Astrocyte (in vitro differentiated cells and primary cell): ENCODE results near the gene VASN. TPM values are rescaled to one million over a fixed set of nuclear protein-coding genes. Genes with fewer than 3 reads are reported as not detected.

Experiments
- DNase-seq: peaks from one replicate; pipeline ENCODE4 v3.0.0-alpha.2; 2010; ENCODE audit warnings: low read depth
- FAIRE-seq: peaks from 2 replicates; lab custom pipeline; 2011; peaks lifted over from hg19 to GRCh38; lab: Jason Lieb, UNC
- H2AFZ ChIP-seq: 2 replicates; pipeline ENCODE4 v1.6.0; 2012; ENCODE audit warnings: low read depth, low read length, inconsistent platforms
- H3K27ac ChIP-seq: 2 replicates; pipeline ENCODE4 v1.5.1; 2011; ENCODE audit warnings: low read depth, low read length, inconsistent platforms
- H3K27me3 ChIP-seq: 2 replicates; pipeline ENCODE4 v1.6.0; 2011; ENCODE audit warnings: low read length, inconsistent platforms; ENCODE audit not compliant: insufficient read depth
- H3K36me3 ChIP-seq: 2 replicates; pipeline ENCODE4 v1.5.1; 2011; ENCODE audit warnings: low read length, inconsistent platforms; ENCODE audit not compliant: insufficient read depth
- H3K4me1 ChIP-seq: 2 replicates; pipeline ENCODE4 v1.5.1; 2011; ENCODE audit warnings: low read length, inconsistent platforms; ENCODE audit not compliant: insufficient read depth
- H3K4me2 ChIP-seq: 2 replicates; pipeline ENCODE4 v1.6.0; 2012; ENCODE audit warnings: low read length, inconsistent platforms
- H3K4me3 ChIP-seq: 2 replicates; pipeline ENCODE4 v1.5.1; 2011; ENCODE audit warnings: low read depth, mild to moderate bottlenecking, low read length, inconsistent platforms; ENCODE audit not compliant: insufficient read depth
- H3K79me2 ChIP-seq: 2 replicates; pipeline ENCODE4 v1.6.0; 2012; ENCODE audit warnings: mild to moderate bottlenecking, low read length, inconsistent platforms; ENCODE audit not compliant: insufficient read depth
- H3K9ac ChIP-seq: 2 replicates; pipeline ENCODE4 v1.6.0; 2012; ENCODE audit warnings: mild to moderate bottlenecking, low read length, inconsistent platforms
- H3K9me3 ChIP-seq: 2 replicates; pipeline ENCODE4 v1.5.1; 2012; ENCODE audit warnings: low read depth, mild to moderate bottlenecking, low read length, inconsistent platforms; ENCODE audit not compliant: insufficient read depth
- H4K20me1 ChIP-seq: 2 replicates; pipeline ENCODE4 v1.6.0; 2012; ENCODE audit warnings: low read length, inconsistent platforms; ENCODE audit not compliant: insufficient read depth
- H3K27ac Mint-ChIP-seq: one replicate; pipeline ENCODE4 v1.8.0; 2021; ENCODE audit warnings: mild to moderate bottlenecking, mixed read lengths; ENCODE audit not compliant: unreplicated experiment
- H3K27me3 Mint-ChIP-seq: one replicate; pipeline ENCODE4 v1.8.0; 2021; ENCODE audit warnings: low read depth, mixed read lengths; ENCODE audit not compliant: unreplicated experiment
- H3K36me3 Mint-ChIP-seq: one replicate; pipeline ENCODE4 v1.8.0; 2021; ENCODE audit warnings: low read depth, mixed read lengths; ENCODE audit not compliant: unreplicated experiment
- H3K4me1 Mint-ChIP-seq: one replicate; pipeline ENCODE4 v1.8.0; 2021; ENCODE audit warnings: low read depth, mixed read lengths; ENCODE audit not compliant: unreplicated experiment
- H3K4me3 Mint-ChIP-seq: one replicate; pipeline ENCODE4 v1.8.0; 2021; ENCODE audit warnings: mild to moderate bottlenecking, moderate library complexity, mixed read lengths; ENCODE audit not compliant: unreplicated experiment
- H3K9me3 Mint-ChIP-seq: one replicate; pipeline ENCODE4 v1.8.0; 2021; ENCODE audit warnings: mild to moderate bottlenecking, mixed read lengths; ENCODE audit not compliant: unreplicated experiment
- EZH2 ChIP-seq: IDR thresholded peaks from 2 replicates; pipeline ENCODE4 v1.6.1; 2012; ENCODE audit warnings: mild to moderate bottlenecking, low read length, inconsistent platforms; ENCODE audit not compliant: insufficient read depth
- total RNA-seq: library from RNA; stranded (reverse); gene quantifications from 2 replicates; pipeline ENCODE4 v1.2.1, GENCODE V29; 2021
- TF ChIP-seq, protein P1 (sequence below): IDR thresholded peaks from 2 replicates; pipeline ENCODE4 v1.5.1; 2011; ENCODE audit warnings: low read depth, mild to moderate bottlenecking, inconsistent platforms, low read length, moderate library complexity; ENCODE audit not compliant: insufficient read depth

VASN gene
- total RNA-seq, 1 donor from 2014 or later, result 32.0 TPM

DNA sequence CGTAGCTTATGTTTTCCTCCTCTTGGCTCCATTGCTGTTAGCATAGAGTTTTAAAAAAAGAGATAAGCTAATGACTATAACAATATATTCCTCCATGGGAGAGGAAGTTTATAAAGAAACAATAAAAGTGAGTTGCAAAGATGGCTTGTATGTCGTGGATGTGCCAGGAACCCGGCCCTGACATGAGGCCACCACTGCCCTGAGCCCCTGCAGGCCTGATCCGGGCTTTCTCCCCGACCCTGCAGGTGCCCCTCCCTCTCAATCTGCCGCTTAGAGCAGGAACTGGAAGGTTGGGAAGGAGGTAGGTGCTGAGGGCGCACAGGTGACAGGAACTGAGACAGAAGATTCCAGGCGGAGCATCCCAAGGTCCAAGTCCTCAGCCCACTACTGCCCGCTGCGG, 32.2 kb upstream of the VASN start:
- no peak overlapping the region for H2AFZ ChIP-seq
- TF ChIP-seq, protein P1, sequence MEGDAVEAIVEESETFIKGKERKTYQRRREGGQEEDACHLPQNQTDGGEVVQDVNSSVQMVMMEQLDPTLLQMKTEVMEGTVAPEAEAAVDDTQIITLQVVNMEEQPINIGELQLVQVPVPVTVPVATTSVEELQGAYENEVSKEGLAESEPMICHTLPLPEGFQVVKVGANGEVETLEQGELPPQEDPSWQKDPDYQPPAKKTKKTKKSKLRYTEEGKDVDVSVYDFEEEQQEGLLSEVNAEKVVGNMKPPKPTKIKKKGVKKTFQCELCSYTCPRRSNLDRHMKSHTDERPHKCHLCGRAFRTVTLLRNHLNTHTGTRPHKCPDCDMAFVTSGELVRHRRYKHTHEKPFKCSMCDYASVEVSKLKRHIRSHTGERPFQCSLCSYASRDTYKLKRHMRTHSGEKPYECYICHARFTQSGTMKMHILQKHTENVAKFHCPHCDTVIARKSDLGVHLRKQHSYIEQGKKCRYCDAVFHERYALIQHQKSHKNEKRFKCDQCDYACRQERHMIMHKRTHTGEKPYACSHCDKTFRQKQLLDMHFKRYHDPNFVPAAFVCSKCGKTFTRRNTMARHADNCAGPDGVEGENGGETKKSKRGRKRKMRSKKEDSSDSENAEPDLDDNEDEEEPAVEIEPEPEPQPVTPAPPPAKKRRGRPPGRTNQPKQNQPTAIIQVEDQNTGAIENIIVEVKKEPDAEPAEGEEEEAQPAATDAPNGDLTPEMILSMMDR, result no peak
- TF ChIP-seq EZH2, result no peak
- FAIRE-seq (no peak), DNase-seq (no peak)
- H3K9me3 ChIP-seq, result no peaks in the 10 kb centered on the region
- H3K79me2 ChIP-seq, result peaks cover 28% of the 10 kb centered on the region
- Mint-ChIP-seq H3K27me3 (no peaks in the 10 kb centered on the region), H3K4me3 (no peak overlapping the region), H3K27ac (no peak overlapping the region), H3K36me3 (peaks cover 6% of the 10 kb centered on the region), H3K9me3 (no peaks in the 10 kb centered on the region), H3K4me1 (peaks cover 2% of the 10 kb centered on the region)
- H4K20me1 ChIP-seq, result peaks cover 78% of the 10 kb centered on the region
- peaks cover 3% of the 10 kb centered on the region for H3K36me3 ChIP-seq
- no peak overlapping the region for H3K4me2 ChIP-seq
- H3K27me3 ChIP-seq, result no peaks in the 10 kb centered on the region
- H3K27ac ChIP-seq, result no peak overlapping the region
- H3K4me3 ChIP-seq, result no peak overlapping the region
- no peaks in the 10 kb centered on the region for H3K4me1 ChIP-seq
- no peak overlapping the region for H3K9ac ChIP-seq

DNA sequence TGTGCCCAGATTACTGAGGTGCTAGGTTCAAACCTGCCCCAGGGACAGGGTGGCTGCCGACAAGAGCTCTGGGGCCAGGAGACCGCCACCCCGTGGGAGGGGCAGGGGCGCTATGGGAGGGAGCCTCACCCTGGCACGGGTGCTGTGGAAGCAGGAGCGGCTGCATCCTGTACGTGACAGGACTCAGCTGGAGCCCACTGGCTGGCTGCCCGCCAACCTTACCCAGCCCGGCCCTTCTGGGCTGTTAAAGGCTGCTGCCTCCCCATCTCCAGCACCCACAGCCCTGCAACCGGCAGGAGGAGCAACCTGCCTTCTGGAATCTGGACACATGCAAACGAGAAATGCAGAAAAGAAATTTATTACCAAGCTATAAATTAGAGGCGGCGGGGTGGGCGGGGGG, 31.7 kb upstream of the VASN start:
- Histone ChIP-seq H3K9ac (no peak overlapping the region), H3K27me3 (no peaks in the 10 kb centered on the region), H4K20me1 (peaks cover 78% of the 10 kb centered on the region), H3K36me3 (peaks cover 3% of the 10 kb centered on the region), H3K79me2 (peaks cover 30% of the 10 kb centered on the region), H3K4me2 (no peak overlapping the region), H3K27ac (no peak overlapping the region), H3K4me1 (no peaks in the 10 kb centered on the region), H3K4me3 (no peak overlapping the region), H3K9me3 (no peaks in the 10 kb centered on the region), H2AFZ (no peak overlapping the region)
- Mint-ChIP-seq H3K4me1 (peaks cover 2% of the 10 kb centered on the region), H3K36me3 (peaks cover 6% of the 10 kb centered on the region), H3K27me3 (no peaks in the 10 kb centered on the region), H3K4me3 (no peak overlapping the region), H3K27ac (no peak overlapping the region), H3K9me3 (no peaks in the 10 kb centered on the region)
- DNase-seq (no peak), FAIRE-seq (no peak)
- TF ChIP-seq, protein P1, result no peak
- TF ChIP-seq EZH2, result no peak

DNA sequence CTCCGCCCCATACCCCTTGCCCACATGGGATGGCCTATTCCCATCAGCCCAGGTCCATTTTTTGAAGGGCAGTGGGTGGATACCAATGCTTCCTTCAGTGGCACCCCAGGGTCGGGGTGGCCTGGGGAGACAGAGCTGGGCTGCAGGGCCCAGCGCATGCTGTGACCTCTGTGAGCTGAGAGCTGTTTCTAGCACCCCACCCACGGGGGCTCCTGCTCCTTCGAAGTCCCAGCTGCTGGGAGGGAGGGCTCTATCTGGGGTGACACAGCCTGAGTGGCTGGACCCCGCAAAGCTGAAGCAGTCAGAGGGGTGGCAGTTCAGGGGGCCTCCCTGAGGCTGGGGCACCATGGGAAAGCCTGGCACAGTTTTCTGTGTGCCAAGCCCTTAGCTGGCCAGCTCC, 31.2 kb upstream of the VASN start:
- Histone ChIP-seq H3K4me2 (no peak overlapping the region), H3K36me3 (peaks cover 3% of the 10 kb centered on the region), H4K20me1 (peaks cover 78% of the 10 kb centered on the region), H3K9ac (no peak overlapping the region), H2AFZ (no peak overlapping the region), H3K27ac (no peak overlapping the region), H3K4me1 (no peaks in the 10 kb centered on the region), H3K4me3 (no peak overlapping the region), H3K27me3 (no peaks in the 10 kb centered on the region), H3K9me3 (no peaks in the 10 kb centered on the region), H3K79me2 (peaks cover 35% of the 10 kb centered on the region)
- H3K36me3 Mint-ChIP-seq, result peaks cover 8% of the 10 kb centered on the region
- DNase-seq (no peak), FAIRE-seq (no peak)
- no peaks in the 10 kb centered on the region for H3K27me3 Mint-ChIP-seq
- no peaks in the 10 kb centered on the region for H3K9me3 Mint-ChIP-seq
- H3K4me1 Mint-ChIP-seq, result peaks cover 2% of the 10 kb centered on the region
- H3K4me3 Mint-ChIP-seq, result no peak overlapping the region
- no peak for TF ChIP-seq EZH2
- TF ChIP-seq, protein P1, result no peak
- H3K27ac Mint-ChIP-seq, result no peak overlapping the region
